ENCODE data around the gene DOHH. TPM values are rescaled to one million over a fixed set of nuclear protein-coding genes. Genes with fewer than 3 reads are reported as not detected.

The DOHH gene
- total RNA-seq, 2 donors from 2014 or later, result 26.1 to 26.9 TPM

DNA sequence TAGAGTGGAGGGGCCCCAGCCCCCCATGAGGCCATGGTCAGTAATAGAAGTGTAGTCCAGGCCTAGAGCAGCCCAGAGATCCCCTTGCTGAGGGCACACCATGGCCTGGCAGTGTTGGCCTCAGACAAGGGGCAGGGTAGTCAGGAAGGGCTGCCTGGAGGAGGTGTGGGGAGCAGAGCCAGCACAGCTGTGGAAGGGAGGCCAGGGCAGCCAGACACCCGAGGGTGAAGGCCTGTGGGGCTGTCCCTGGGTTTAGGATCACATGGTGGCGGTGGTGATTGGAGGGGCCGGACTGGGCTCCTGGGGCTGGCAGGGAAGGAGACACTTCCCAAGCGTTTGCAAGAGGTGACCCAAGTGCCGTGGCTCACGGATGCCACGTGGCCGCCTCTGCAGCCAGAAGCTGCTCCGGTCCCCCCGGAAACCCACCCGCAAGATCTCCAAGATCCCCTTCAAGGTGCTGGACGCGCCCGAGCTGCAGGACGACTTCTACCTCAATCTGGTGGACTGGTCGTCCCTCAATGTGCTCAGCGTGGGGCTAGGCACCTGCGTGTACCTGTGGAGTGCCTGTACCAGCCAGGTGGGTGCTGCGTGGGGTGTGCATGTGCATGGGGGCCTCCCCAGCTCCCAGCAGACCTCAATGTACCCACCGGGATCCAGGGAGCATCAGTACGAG, 26.9 kb upstream of the DOHH start:
- intact Hi-C loops (cut with DNase I), result no loop called here
- no peaks in the 10 kb centered on the region for H3K27me3 ChIP-seq (replicated peaks; ENCODE audit: insufficient read depth)
- no peak for DNase-seq (ENCODE audit: low spot score)
- H3K9me3 ChIP-seq, result no peaks in the 10 kb centered on the region
- H3K27ac ChIP-seq, result no peak overlapping the region
- H3K4me3 ChIP-seq, result no peak overlapping the region
- 92% methylated on average over 21 of the region's 21 CpGs for WGBS
- H3K4me1 ChIP-seq (replicated peaks), result no peaks in the 10 kb centered on the region
- H3K36me3 ChIP-seq, result peaks cover 21 to 23% of the 10 kb centered on the region in 2 donors
- TF ChIP-seq POLR2A (IDR thresholded peaks at IDR 0.05) (no peak), POLR2AphosphoS5 (IDR thresholded peaks at IDR 0.05) (no peak)
- TF ChIP-seq, protein P1, sequence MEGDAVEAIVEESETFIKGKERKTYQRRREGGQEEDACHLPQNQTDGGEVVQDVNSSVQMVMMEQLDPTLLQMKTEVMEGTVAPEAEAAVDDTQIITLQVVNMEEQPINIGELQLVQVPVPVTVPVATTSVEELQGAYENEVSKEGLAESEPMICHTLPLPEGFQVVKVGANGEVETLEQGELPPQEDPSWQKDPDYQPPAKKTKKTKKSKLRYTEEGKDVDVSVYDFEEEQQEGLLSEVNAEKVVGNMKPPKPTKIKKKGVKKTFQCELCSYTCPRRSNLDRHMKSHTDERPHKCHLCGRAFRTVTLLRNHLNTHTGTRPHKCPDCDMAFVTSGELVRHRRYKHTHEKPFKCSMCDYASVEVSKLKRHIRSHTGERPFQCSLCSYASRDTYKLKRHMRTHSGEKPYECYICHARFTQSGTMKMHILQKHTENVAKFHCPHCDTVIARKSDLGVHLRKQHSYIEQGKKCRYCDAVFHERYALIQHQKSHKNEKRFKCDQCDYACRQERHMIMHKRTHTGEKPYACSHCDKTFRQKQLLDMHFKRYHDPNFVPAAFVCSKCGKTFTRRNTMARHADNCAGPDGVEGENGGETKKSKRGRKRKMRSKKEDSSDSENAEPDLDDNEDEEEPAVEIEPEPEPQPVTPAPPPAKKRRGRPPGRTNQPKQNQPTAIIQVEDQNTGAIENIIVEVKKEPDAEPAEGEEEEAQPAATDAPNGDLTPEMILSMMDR (IDR thresholded peaks at IDR 0.05), result no peak

DNA sequence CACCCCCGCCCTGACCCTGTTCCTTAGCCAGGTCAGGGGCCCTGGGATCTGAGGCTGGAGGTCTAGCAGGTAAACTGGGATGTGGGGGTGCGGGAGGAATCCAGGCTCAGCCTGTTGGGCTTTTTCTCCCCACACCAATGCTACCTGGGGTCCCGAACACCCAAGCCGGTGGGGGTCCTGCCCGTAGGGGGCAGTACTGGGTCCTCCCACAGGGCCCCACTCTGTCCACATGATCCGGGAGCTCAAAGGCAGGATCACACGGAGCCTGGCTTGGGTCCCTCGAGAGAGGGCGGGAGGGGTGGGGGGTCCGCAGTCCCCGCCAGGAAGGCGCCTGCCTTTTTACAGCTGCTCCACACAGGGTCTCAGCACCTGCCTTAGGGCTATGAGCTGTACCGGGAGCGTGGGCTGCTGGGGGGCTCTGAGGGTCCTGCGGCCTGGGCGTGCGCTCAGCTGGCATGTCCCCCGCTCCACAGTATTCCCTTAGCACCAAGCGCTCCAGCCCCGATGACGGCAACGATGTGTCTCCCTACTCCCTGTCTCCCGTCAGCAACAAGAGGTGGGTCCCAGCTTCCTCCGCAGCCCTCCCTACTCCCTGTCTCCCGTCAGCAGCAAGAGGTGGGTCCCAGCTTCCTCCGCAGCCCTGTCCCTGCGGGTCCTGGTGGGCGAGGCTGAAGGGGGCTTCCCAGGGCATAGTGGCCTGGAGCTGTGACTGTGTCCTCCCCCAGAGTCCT, 26.2 kb upstream of the DOHH start:
- Histone ChIP-seq H3K27me3 (replicated peaks; ENCODE audit: insufficient read depth) (no peaks in the 10 kb centered on the region), H3K4me1 (replicated peaks) (no peaks in the 10 kb centered on the region), H3K36me3 (peaks cover 18 to 23% of the 10 kb centered on the region in 2 donors), H3K4me3 (no peak overlapping the region), H3K9me3 (no peaks in the 10 kb centered on the region), H3K27ac (no peak overlapping the region)
- TF ChIP-seq POLR2AphosphoS5 (IDR thresholded peaks at IDR 0.05) (no peak), POLR2A (IDR thresholded peaks at IDR 0.05) (no peak)
- TF ChIP-seq, protein P1 (IDR thresholded peaks at IDR 0.05), result no peak
- WGBS, result 91% methylated on average over 28 of the region's 28 CpGs
- no peak for DNase-seq (ENCODE audit: low spot score)
- intact Hi-C loops (cut with DNase I), result no loop called here

DNA sequence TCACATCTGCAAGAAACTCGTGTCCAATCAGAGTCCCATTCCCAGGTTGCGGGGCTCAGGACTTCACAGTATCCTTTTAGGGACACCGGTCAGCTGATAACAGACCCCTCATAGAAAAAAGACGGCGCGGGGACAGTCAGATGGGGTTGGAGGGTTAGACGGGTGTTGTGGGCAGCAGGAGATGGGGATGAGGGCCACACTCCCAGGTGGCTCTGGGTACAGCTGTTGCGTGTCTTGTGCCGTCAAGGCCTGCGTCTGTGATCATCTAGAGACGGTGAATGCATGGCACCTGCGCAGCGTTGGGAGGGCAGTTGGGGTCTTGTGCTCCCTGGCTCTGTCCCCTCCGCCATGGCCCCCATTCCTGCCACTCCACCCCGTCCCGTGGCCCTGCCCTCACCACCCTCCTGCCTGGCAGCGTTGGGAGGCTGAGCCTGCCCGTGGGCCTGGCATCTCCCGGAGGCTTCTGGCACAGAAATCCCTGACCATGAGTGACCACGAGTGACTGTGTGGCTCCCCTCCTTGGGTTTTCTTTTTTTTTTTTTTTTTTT, 24.5 kb upstream of the DOHH start:
- WGBS, result 97% methylated on average over 19 of the region's 20 CpGs
- TF ChIP-seq POLR2A (IDR thresholded peaks at IDR 0.05) (no peak), POLR2AphosphoS5 (IDR thresholded peaks at IDR 0.05) (no peak)
- TF ChIP-seq, protein P1 (IDR thresholded peaks at IDR 0.05), result no peak
- Histone ChIP-seq H3K27me3 (replicated peaks; ENCODE audit: insufficient read depth) (no peaks in the 10 kb centered on the region), H3K9me3 (no peaks in the 10 kb centered on the region), H3K4me3 (no peak overlapping the region), H3K4me1 (replicated peaks) (no peaks in the 10 kb centered on the region), H3K27ac (no peak overlapping the region), H3K36me3 (peaks cover 9 to 23% of the 10 kb centered on the region in 2 donors)
- DNase-seq (ENCODE audit: low spot score), result no peak
- intact Hi-C loops (cut with DNase I), result no loop called here

DNA sequence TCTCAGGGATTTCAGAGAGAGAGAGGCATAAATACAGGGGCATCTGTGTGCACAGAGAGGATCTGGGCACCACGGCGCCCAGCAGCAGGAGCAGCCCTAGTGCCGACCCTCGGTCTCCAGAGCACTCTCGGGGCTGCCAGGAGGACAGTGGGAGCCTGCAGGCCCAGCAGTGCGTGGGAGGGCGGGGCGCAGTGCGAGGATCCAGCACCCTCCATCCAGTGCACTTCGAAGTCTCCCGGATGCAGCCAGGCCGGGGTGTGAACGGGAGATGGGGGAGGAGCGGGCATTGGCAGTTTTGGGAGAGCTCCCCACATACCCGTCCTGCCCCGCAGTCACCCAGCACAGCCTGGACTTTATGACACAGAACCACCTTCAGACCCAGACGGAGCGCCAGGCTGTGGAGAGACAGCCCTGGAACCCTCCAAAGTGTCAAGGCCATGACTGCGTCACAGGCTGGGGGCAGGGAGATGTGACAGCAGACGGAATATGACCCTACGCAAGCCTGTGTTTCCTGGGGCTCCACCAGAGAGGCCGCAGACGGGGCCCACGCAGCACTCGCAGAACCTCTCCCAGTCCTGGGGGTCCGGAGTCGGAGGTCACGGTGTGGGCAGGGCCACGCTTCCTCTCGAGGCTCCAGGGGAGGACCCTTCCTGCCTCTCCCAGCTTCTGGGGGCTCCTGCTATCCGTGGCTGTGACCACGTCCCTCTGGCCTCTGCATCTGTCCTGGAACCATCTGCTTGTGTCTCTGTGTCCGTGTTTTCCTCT, 23.8 kb upstream of the DOHH start:
- TF ChIP-seq, protein P1 (IDR thresholded peaks at IDR 0.05), result no peak
- no peak overlapping the region for H3K27ac ChIP-seq
- no peaks in the 10 kb centered on the region for H3K9me3 ChIP-seq
- H3K4me3 ChIP-seq, result no peak overlapping the region
- peaks cover 9 to 23% of the 10 kb centered on the region in 2 donors for H3K36me3 ChIP-seq
- H3K27me3 ChIP-seq (replicated peaks; ENCODE audit: insufficient read depth), result no peaks in the 10 kb centered on the region
- 93% methylated on average over 33 of the region's 33 CpGs for WGBS
- no peak for DNase-seq (ENCODE audit: low spot score)
- H3K4me1 ChIP-seq (replicated peaks), result no peaks in the 10 kb centered on the region
- intact Hi-C loops (cut with DNase I), result no loop called here

All from prostate gland (tissue), 2 donors.